GM23338 (cell line): ENCODE results near the gene VEGFC.

Experiments
- CREB1 ChIP-seq: fragments of 250-450 bp; sonication (Bioruptor Pico); IDR thresholded peaks from 2 replicates; pipeline ENCODE4 v1.5.0; 2020; ENCODE audit warnings: low read depth, mild to moderate bottlenecking, moderate library complexity
- EZH2 ChIP-seq: fragments of 200-600 bp; sonication (generic); IDR thresholded peaks from one replicate; pipeline ENCODE4 v1.8.0; 2017; ENCODE audit warnings: antibody characterized with exemption, mild to moderate bottlenecking, low read depth; ENCODE audit not compliant: unreplicated experiment
- EZH2phosphoT487 ChIP-seq: fragments of 200-600 bp; sonication (generic); IDR thresholded peaks from one replicate; pipeline ENCODE4 v1.8.1; 2018; ENCODE audit warnings: antibody characterized with exemption; ENCODE audit not compliant: unreplicated experiment
- JUNB ChIP-seq: IDR thresholded peaks from one replicate; pipeline ENCODE4 v1.6.1; 2016; ENCODE audit warnings: antibody characterized with exemption; ENCODE audit not compliant: unreplicated experiment
- NANOG ChIP-seq: IDR thresholded peaks from 2 replicates; pipeline ENCODE4 v1.6.1; 2016; ENCODE audit warnings: antibody characterized with exemption, borderline replicate concordance
- POLR2AphosphoS5 ChIP-seq: IDR thresholded peaks from 2 replicates; pipeline ENCODE4 v1.6.1; 2016; ENCODE audit warnings: antibody characterized with exemption, low read depth
- ZNF114 ChIP-seq: fragments of 250-450 bp; sonication (Bioruptor Pico); IDR thresholded peaks from 2 replicates; pipeline ENCODE4 v1.5.0; 2020; ENCODE audit warnings: mild to moderate bottlenecking, moderate library complexity
- ZNF331 ChIP-seq: fragments of 250-450 bp; sonication (Bioruptor Pico); IDR thresholded peaks from 2 replicates; pipeline ENCODE4 v1.5.0; 2020; ENCODE audit warnings: low read depth, mild to moderate bottlenecking, moderate library complexity
- TF ChIP-seq, protein P1 (sequence below), 2 experiments: fragments of 200-600 bp in 1 of 2; sonication (generic) in 1 of 2; conservative IDR thresholded peaks; 2 replicates each; pipeline versions ENCODE4 v1.5.1 to v1.6.1; 2016 to 2017; ENCODE audit warnings: antibody characterized with exemption in 2 of 2, low read depth in 2 of 2, mild to moderate bottlenecking in 2 of 2, moderate library complexity in 1 of 2
- TF ChIP-seq, protein P2 (sequence below): IDR thresholded peaks from one replicate; pipeline ENCODE4 v1.6.1; 2018; ENCODE audit warnings: antibody characterized with exemption; ENCODE audit not compliant: unreplicated experiment
- TF ChIP-seq, protein P3 (sequence below): IDR thresholded peaks from 2 replicates; pipeline ENCODE4 v1.6.1; 2016; ENCODE audit warnings: antibody characterized with exemption
- TF ChIP-seq, protein P4 (sequence below): fragments of 250-450 bp; sonication (Bioruptor Pico); IDR thresholded peaks from 2 replicates; pipeline ENCODE4 v1.5.0; 2020; ENCODE audit warnings: mild to moderate bottlenecking, moderate library complexity

DNA sequence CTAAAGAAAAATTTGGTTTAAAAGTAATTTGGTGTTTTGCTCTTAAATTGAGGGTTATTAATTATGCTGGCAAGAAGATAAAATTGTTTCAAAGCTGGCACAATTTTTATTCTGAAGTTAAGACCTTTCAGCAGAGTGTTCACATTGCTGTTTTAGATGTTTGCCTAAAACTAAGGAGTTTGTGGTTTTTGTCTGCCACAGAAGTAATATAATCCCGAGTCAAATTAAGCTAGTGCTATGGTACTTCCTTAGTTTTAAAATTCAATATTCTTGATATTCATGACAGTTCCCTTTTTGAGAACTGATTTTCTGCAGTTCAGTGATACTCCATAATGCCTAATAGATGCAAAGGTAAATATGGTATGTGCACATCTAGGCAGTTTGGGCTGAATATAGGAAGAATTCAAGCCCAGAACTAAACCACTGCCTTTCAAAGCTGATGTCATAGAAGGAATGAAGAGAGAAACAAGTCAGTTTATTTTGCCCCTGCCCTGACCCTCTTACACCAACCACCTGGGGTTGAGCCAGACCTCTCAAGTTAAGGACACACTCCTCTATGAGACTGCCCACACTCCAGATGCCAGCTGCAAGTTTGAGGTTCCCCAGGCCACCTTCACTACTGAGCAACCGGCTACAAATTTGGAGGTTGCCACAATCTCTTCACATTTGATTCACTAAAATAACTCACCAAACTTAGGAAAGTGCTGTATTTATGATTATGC, 32.1 kb upstream of the VEGFC start:
- TF ChIP-seq, protein P1, sequence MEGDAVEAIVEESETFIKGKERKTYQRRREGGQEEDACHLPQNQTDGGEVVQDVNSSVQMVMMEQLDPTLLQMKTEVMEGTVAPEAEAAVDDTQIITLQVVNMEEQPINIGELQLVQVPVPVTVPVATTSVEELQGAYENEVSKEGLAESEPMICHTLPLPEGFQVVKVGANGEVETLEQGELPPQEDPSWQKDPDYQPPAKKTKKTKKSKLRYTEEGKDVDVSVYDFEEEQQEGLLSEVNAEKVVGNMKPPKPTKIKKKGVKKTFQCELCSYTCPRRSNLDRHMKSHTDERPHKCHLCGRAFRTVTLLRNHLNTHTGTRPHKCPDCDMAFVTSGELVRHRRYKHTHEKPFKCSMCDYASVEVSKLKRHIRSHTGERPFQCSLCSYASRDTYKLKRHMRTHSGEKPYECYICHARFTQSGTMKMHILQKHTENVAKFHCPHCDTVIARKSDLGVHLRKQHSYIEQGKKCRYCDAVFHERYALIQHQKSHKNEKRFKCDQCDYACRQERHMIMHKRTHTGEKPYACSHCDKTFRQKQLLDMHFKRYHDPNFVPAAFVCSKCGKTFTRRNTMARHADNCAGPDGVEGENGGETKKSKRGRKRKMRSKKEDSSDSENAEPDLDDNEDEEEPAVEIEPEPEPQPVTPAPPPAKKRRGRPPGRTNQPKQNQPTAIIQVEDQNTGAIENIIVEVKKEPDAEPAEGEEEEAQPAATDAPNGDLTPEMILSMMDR (conservative IDR thresholded peaks at IDR 0.05; ENCODE audit: low read depth in 2 of 2), result no peak
- TF ChIP-seq CREB1 (CRISPR knock-in tag) (no peak), EZH2 (no peak), EZH2phosphoT487 (no peak), ZNF114 (CRISPR knock-in tag) (no peak), ZNF331 (CRISPR knock-in tag) (no peak), POLR2AphosphoS5 (no peak), JUNB (no peak), NANOG (no peak)
- TF ChIP-seq, protein P2, sequence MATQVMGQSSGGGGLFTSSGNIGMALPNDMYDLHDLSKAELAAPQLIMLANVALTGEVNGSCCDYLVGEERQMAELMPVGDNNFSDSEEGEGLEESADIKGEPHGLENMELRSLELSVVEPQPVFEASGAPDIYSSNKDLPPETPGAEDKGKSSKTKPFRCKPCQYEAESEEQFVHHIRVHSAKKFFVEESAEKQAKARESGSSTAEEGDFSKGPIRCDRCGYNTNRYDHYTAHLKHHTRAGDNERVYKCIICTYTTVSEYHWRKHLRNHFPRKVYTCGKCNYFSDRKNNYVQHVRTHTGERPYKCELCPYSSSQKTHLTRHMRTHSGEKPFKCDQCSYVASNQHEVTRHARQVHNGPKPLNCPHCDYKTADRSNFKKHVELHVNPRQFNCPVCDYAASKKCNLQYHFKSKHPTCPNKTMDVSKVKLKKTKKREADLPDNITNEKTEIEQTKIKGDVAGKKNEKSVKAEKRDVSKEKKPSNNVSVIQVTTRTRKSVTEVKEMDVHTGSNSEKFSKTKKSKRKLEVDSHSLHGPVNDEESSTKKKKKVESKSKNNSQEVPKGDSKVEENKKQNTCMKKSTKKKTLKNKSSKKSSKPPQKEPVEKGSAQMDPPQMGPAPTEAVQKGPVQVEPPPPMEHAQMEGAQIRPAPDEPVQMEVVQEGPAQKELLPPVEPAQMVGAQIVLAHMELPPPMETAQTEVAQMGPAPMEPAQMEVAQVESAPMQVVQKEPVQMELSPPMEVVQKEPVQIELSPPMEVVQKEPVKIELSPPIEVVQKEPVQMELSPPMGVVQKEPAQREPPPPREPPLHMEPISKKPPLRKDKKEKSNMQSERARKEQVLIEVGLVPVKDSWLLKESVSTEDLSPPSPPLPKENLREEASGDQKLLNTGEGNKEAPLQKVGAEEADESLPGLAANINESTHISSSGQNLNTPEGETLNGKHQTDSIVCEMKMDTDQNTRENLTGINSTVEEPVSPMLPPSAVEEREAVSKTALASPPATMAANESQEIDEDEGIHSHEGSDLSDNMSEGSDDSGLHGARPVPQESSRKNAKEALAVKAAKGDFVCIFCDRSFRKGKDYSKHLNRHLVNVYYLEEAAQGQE, result no peak
- TF ChIP-seq, protein P3, sequence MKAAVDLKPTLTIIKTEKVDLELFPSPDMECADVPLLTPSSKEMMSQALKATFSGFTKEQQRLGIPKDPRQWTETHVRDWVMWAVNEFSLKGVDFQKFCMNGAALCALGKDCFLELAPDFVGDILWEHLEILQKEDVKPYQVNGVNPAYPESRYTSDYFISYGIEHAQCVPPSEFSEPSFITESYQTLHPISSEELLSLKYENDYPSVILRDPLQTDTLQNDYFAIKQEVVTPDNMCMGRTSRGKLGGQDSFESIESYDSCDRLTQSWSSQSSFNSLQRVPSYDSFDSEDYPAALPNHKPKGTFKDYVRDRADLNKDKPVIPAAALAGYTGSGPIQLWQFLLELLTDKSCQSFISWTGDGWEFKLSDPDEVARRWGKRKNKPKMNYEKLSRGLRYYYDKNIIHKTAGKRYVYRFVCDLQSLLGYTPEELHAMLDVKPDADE, result no peak
- TF ChIP-seq, protein P4, sequence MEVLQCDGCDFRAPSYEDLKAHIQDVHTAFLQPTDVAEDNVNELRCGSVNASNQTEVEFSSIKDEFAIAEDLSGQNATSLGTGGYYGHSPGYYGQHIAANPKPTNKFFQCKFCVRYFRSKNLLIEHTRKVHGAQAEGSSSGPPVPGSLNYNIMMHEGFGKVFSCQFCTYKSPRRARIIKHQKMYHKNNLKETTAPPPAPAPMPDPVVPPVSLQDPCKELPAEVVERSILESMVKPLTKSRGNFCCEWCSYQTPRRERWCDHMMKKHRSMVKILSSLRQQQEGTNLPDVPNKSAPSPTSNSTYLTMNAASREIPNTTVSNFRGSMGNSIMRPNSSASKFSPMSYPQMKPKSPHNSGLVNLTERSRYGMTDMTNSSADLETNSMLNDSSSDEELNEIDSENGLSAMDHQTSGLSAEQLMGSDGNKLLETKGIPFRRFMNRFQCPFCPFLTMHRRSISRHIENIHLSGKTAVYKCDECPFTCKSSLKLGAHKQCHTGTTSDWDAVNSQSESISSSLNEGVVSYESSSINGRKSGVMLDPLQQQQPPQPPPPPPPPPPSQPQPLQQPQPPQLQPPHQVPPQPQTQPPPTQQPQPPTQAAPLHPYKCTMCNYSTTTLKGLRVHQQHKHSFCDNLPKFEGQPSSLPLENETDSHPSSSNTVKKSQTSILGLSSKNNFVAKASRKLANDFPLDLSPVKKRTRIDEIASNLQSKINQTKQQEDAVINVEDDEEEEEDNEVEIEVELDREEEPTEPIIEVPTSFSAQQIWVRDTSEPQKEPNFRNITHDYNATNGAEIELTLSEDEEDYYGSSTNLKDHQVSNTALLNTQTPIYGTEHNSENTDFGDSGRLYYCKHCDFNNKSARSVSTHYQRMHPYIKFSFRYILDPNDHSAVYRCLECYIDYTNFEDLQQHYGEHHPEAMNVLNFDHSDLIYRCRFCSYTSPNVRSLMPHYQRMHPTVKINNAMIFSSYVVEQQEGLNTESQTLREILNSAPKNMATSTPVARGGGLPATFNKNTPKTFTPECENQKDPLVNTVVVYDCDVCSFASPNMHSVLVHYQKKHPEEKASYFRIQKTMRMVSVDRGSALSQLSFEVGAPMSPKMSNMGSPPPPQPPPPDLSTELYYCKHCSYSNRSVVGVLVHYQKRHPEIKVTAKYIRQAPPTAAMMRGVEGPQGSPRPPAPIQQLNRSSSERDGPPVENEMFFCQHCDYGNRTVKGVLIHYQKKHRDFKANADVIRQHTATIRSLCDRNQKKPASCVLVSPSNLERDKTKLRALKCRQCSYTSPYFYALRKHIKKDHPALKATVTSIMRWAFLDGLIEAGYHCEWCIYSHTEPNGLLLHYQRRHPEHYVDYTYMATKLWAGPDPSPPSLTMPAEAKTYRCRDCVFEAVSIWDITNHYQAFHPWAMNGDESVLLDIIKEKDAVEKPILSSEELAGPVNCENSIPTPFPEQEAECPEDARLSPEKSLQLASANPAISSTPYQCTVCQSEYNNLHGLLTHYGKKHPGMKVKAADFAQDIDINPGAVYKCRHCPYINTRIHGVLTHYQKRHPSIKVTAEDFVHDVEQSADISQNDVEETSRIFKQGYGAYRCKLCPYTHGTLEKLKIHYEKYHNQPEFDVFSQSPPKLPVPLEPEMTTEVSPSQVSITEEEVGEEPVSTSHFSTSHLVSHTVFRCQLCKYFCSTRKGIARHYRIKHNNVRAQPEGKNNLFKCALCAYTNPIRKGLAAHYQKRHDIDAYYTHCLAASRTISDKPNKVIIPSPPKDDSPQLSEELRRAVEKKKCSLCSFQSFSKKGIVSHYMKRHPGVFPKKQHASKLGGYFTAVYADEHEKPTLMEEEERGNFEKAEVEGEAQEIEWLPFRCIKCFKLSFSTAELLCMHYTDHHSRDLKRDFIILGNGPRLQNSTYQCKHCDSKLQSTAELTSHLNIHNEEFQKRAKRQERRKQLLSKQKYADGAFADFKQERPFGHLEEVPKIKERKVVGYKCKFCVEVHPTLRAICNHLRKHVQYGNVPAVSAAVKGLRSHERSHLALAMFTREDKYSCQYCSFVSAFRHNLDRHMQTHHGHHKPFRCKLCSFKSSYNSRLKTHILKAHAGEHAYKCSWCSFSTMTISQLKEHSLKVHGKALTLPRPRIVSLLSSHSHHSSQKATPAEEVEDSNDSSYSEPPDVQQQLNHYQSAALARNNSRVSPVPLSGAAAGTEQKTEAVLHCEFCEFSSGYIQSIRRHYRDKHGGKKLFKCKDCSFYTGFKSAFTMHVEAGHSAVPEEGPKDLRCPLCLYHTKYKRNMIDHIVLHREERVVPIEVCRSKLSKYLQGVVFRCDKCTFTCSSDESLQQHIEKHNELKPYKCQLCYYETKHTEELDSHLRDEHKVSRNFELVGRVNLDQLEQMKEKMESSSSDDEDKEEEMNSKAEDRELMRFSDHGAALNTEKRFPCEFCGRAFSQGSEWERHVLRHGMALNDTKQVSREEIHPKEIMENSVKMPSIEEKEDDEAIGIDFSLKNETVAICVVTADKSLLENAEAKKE, result no peak
